ENCODE measurements around the gene SUPT3H.

DNA sequence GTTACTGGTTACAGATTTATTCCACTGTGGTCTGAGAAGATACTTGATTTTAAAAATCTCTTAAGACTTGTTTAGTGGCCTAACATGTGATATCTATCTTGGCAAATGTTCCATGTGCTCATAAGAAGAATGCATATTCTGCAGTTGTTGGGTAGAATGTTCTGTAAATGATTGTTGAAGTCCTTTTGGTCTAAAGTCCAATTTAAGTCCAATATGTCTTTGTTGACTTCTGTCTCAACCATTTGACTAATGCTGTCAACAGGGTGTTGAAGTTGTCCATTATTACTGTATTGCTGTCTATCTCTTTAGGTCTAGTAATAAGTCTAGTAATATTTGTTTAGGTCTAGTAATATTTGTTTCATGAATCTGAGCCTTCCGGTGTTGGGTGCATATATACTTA, 437.4 kb downstream of the SUPT3H start:
- TF ChIP-seq, protein P1, sequence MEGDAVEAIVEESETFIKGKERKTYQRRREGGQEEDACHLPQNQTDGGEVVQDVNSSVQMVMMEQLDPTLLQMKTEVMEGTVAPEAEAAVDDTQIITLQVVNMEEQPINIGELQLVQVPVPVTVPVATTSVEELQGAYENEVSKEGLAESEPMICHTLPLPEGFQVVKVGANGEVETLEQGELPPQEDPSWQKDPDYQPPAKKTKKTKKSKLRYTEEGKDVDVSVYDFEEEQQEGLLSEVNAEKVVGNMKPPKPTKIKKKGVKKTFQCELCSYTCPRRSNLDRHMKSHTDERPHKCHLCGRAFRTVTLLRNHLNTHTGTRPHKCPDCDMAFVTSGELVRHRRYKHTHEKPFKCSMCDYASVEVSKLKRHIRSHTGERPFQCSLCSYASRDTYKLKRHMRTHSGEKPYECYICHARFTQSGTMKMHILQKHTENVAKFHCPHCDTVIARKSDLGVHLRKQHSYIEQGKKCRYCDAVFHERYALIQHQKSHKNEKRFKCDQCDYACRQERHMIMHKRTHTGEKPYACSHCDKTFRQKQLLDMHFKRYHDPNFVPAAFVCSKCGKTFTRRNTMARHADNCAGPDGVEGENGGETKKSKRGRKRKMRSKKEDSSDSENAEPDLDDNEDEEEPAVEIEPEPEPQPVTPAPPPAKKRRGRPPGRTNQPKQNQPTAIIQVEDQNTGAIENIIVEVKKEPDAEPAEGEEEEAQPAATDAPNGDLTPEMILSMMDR (IDR thresholded peaks at IDR 0.05; ENCODE audit: control extremely low read depth in 1 of 3, insufficient read depth in 1 of 3, low read depth in 1 of 3, low read length in 3 of 3) = no peak
- TF ChIP-seq RAD21 (IDR thresholded peaks at IDR 0.05 in 1 of 2, conservative IDR thresholded peaks at IDR 0.05 in 1 of 2; ENCODE audit: low read depth in 2 of 2, low read length in 2 of 2) = no peak
